HG03432 (cell line): ENCODE measurements around the gene MPND.
A peak's percentile ranks its signal among the peaks of the same experiment; 100 is the strongest.

Experiments used
- ATAC-seq: cut with Tn5 transposase; IDR thresholded peaks from one replicate; pipeline ENCODE4 v1.9.1; 2021; ENCODE audit warnings: mild to moderate bottlenecking, moderate library complexity; ENCODE audit not compliant: unreplicated experiment

The MPND gene

DNA sequence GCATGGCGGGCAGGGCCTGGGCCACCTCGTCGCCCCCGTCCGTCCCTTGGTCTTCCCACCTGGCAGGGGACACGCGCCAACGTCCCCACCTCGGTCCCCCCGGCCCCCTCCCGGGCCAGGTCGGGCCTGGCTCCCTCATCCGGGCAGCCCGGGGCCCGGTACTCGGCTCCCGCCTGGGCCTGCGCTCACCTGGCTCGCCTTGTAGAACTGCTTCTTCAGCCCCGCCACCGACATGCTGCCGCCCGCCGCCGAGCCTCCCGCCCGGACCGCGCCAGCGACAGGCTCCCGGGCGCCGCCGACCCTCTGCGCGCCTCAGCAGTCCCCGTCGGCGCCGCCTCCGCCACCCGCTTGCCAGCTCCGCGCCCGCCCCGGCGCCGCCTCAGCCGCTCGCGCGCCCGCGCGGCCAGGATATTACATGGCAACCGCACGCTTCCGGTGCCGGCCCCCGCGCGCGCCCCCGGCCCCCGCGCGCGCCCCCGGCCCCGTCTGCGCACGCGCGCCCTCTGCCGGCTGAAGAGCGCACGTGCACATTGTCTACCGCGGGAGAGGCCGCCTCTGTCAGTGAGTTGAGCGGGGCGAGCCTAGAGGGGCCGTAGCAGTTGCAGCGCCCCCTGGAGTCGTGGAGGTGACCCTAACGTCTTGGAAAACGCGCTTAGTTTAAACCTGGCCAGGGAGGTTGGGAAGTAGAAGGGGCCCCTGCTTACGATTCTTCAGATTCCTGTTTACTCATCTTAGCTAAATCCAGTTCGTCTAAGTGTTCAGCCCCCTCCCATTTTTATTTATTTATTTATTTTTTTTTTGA, 57.0 kb downstream of the MPND start, which contains the start of gene SH3GL1:
SH3GL1 (minus strand) TSS at position 413 of the 802 bp plus-strand sequence; CDS start at position 234, 179 bp downstream.
- ATAC-seq, result peak; percentile 62

DNA sequence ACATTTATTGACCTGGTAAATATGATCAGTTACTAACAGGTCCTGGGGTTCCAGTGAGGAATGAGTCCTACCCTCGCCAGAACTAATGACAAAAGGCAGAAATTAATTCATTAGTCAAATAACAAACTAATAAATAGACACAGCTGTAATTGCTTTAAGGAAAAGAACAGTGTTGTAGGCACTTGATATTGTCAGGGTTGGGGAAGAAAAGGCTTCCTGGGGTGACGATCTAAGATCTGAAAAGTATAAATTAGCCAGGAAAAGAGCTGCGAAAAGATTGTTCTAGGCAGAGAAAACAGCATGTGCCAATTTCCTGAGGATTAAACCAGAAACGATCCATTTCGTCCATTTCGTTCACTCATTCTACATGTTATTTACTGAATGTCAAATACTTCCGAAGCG, 58.4 kb downstream of the MPND start:
- ATAC-seq, result no peak

DNA sequence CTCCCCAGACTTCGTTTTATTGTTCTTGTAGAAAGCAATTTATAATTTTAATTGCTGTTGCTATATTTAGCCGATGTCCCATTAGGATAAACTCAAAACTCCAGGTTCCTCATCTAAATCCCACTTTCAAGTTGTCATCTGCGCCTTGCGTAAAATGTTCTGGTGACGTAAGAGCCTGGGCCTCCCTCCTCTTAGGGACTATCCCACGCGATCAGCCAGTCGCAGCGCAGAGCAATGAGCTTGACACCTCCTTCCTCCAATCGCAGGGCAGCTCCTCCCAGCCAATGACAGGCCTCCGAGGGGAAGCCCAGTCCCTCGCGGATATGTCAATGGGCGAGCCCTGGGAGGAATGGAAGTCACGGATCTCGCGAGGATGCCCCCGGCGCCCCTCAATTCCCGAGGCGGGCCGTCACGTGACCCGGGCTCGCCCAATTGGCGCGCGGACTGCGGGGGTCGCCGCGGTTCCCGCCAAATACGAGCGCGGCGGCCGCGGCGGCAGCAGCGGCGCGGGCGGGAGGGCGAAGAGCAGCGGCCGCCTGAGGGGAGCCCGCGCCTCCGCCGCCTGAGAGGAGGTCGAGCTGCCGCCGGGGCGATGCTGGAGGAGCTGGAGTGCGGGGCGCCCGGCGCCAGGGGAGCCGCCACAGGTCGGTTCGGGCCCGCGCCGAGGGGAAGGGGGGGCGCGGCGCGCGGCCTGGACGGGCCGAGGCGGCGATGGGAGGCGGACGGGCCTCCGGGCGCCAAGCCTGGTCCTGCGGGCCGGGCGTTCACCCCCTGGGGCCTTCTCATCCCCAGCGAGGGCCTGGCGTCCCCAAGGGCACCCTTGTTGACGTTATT, 59.0 kb downstream of the MPND start, which contains the start of gene CHAF1A:
CHAF1A (plus strand) TSS at position 470 of the 834 bp plus-strand sequence; CDS start at position 593, 123 bp downstream.
- ATAC-seq, result peak; percentile 74

DNA sequence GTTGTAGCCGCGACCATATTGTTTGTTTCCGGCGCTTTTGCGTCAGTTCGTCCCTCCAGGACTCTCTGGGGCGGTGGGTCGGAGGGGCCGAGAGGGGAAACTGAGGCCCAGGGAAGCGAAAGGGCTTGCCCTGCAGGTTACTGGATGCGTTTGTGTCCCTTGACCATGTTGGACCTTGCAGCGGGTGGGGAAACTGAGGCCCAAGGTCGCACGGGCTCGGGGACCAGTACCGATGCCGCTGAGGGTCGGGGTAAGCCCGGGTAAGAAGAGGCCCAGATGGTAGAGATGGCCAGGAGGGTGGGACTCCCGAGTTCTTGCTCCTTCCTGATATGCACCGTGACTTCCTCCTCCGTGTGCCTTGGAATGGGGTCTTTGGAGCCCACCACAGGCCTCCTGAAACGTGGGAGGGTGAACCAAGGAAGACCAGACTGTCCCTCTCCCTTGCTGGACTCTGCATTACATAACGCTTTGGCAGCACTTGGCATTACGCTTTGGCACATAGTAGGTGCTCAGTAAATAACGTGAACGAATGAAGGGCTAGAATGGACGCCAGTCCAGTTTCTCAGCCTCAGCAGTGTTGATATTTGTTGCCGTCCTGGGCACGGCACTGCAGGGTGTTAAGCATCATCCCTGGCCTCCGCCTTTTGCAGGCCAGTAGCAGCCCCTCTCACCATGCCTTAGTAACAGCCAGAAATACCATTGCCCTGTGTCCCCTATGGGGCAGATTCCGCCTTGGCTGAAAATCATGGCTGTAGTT, 59.8 kb downstream of the MPND start:
- no peak for ATAC-seq

DNA sequence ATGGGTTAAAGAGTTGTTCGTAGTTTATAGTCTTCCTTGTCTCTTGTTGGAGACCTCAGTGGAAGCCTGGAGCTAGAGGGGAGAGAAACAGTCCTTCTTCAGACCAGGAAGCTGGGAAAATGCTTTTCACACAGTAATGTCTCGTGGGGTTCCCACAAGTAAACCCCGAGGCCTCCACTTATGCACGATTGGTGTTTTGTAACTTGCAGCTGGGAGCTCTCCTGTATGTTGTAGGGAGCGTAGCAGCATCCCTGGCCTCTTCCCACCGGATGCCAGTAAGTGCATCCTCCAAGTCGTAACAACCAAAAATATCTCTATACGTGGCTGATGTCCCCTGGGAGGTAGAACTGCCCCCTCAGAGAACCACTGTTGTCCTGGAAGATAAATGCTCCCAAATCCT, 62.6 kb downstream of the MPND start:
- no peak for ATAC-seq

DNA sequence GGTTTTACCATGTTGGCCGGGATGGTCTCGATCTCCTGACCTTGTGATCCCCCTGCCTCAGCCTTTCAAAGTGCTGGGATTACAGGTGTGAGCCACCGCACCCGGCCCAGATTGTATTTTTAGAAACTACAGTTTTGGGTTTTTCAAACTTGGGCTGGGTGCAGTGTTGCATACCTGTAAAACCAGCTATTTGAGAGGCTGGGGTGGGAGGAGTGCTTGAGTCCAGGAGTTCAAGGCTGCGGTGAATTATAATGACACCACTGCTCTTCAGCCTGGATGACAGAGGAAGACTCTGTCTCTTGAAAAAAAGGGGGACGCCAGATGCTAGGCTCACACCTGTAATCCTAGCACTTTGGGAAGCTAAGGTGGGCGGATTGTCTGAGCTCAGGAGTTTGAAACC, 63.3 kb downstream of the MPND start:
- ATAC-seq, result no peak

DNA sequence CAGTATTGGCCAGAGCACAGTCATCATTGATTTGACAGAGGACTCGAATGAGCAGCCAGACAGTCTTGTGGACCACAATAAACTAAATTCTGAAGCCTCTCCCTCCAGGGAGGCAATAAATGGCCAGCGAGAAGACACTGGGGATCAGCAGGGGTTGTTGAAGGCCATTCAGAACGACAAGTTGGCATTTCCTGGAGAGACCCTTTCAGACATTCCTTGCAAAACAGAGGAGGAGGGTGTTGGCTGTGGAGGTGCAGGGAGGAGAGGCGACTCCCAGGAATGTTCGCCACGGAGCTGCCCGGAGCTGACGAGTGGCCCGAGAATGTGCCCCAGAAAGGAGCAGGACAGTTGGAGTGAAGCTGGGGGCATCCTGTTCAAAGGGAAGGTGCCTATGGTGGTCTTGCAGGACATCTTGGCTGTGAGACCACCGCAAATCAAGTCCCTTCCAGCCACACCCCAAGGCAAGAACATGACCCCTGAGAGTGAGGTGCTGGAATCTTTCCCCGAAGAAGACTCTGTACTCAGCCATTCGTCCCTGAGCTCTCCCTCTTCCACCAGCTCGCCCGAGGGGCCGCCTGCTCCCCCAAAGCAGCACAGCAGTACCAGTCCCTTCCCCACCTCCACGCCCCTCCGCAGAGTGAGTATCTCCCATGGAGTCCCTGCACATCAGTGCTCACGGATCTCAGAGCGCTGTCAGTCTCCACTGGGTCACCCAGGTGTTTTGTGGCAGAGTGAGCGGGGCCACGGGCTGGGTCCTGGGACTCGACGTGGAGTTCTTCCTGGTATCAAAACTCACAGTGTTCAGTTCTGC, 66.0 kb downstream of the MPND start:
- no peak for ATAC-seq
